ENCODE data around the gene VPS13A.
A peak's percentile ranks its signal among the peaks of the same experiment; 100 is the strongest.

GRCh38 chr9:77457916-77458592 lies 280.7 kb downstream of the VPS13A start:
- TF ChIP-seq CTCF (IDR thresholded peaks at IDR 0.05) (peak; percentile 66 to 90 (median 78)), POLR2A (IDR thresholded peaks at IDR 0.05) (no peak)

All from uterus (tissue), 2 donors.